VCaP (cell line): ENCODE results near the gene PIWIL4.
A peak's percentile ranks its signal among the peaks of the same experiment; 100 is the strongest.

Experiments used
- H3K27ac ChIP-seq: fragments of 450-650 bp; 2 replicates; pipeline ENCODE4 v1.5.1; 2017
- CTCF ChIP-seq: fragments of 450-650 bp; conservative IDR thresholded peaks from 2 replicates; pipeline ENCODE4 v1.5.1; 2017; ENCODE audit warnings: mild to moderate bottlenecking, moderate library complexity

Gene PIWIL4

GRCh38 chr11:94629741-94630140 is 62.6 kb downstream of the PIWIL4 start:
- no peak overlapping the region for H3K27ac ChIP-seq
- TF ChIP-seq CTCF: no peak

- TF ChIP-seq CTCF: no peak
- no peak overlapping the region for H3K27ac ChIP-seq
Measured at GRCh38 chr11:94630221-94630620, 63.1 kb downstream of the PIWIL4 start.

- H3K27ac ChIP-seq: peak overlapping the region; percentile 22
- no peak for TF ChIP-seq CTCF
Measured at GRCh38 chr11:94632356-94632755, 65.2 kb downstream of the PIWIL4 start.

GRCh38 chr11:94635072-94635471 is 67.9 kb downstream of the PIWIL4 start:
- no peak for TF ChIP-seq CTCF
- no peak overlapping the region for H3K27ac ChIP-seq

- H3K27ac ChIP-seq: no peak overlapping the region
- TF ChIP-seq CTCF: no peak
Measured at GRCh38 chr11:94636388-94636949, 69.3 kb downstream of the PIWIL4 start.

GRCh38 chr11:94638301-94638901 is 71.2 kb downstream of the PIWIL4 start:
- no peak for TF ChIP-seq CTCF
- H3K27ac ChIP-seq: peak overlapping the region; percentile 33; the same call in 1 of the 2 replicates

- peak overlapping the region; percentile 33; the same call in 1 of the 2 replicates for H3K27ac ChIP-seq
Measured at GRCh38 chr11:94638902-94639373, 71.8 kb downstream of the PIWIL4 start.

More at GRCh38 chr11:94638902-94639373, 71.8 kb downstream of the PIWIL4 start:
- no peak for TF ChIP-seq CTCF
